Thoracic aorta (tissue), 2 donors: Measurements from ENCODE around the gene CBFA2T3. TPM values are rescaled to one million over a fixed set of nuclear protein-coding genes. Genes with fewer than 3 reads are reported as not detected.

Experiments used
- ATAC-seq: fragments of 150-250 bp; one replicate; pipeline ENCODE4 v1.8.0; 2017; ENCODE audit warnings: low read depth; ENCODE audit not compliant: insufficient number of reproducible peaks, low FRiP score
- DNase-seq: peaks from one replicate; pipeline ENCODE4 v3.0.0-alpha.2; 2020; ENCODE audit warnings: low spot score
- H3K27ac ChIP-seq, 2 donors: fragments of 200-600 bp; sonication (generic); 1 replicate in 1 of 2; 2 replicates in 1 of 2; pipeline ENCODE4 v1.5.1; 2016; ENCODE audit warnings: mild to moderate bottlenecking in 2 of 2, moderate library complexity in 2 of 2
- H3K27me3 ChIP-seq: fragments of 200-600 bp; sonication (generic); replicated peaks from 2 replicates; pipeline ENCODE4 v1.6.0; 2016; ENCODE audit warnings: mild to moderate bottlenecking; ENCODE audit not compliant: insufficient read depth
- H3K36me3 ChIP-seq: fragments of 200-600 bp; sonication (generic); one replicate; pipeline ENCODE4 v1.5.1; 2016
- H3K4me1 ChIP-seq, 2 donors: fragments of 200-600 bp; sonication (generic); 1 replicate in 1 of 2; 2 replicates in 1 of 2; pipeline versions ENCODE4 v1.5.1 to v1.6.0; 2016; ENCODE audit warnings: low read depth in 2 of 2, mild to moderate bottlenecking in 1 of 2; ENCODE audit not compliant: control insufficient read depth in 1 of 2
- H3K4me3 ChIP-seq: fragments of 200-600 bp; sonication (generic); 2 replicates; pipeline ENCODE4 v1.5.1; 2016; ENCODE audit warnings: mild to moderate bottlenecking
- H3K9me3 ChIP-seq: fragments of 200-600 bp; sonication (generic); 2 replicates; pipeline ENCODE4 v1.5.1; 2016
- CTCF ChIP-seq: fragments of 200-600 bp; sonication (generic); IDR thresholded peaks from one replicate; pipeline ENCODE4 v1.5.1; 2019; ENCODE audit warnings: antibody characterized with exemption
- total RNA-seq, 2 donors: library from RNA; depleted of rRNA; stranded (reverse); fragments of >200 nt; gene quantifications; one replicate each; pipeline versions ENCODE4 v1.1.0 to v1.2.3, GENCODE V29; 2016

The CBFA2T3 gene
- total RNA-seq, 2 donors from 2014 or later = 3.9 to 6.6 TPM

GRCh38 chr16:88876942-88877526 lies 100.0 kb downstream of the CBFA2T3 start:
- no peak for ATAC-seq
- Histone ChIP-seq H3K4me1 (no peaks in the 10 kb centered on the region), H3K27me3 (no peaks in the 10 kb centered on the region), H3K4me3 (no peak overlapping the region), H3K36me3 (no peaks in the 10 kb centered on the region), H3K27ac (no peak overlapping the region), H3K9me3 (no peaks in the 10 kb centered on the region)
- DNase-seq = no peak
- no peak for TF ChIP-seq CTCF

GRCh38 chr16:88875703-88876234 lies 101.2 kb downstream of the CBFA2T3 start:
- Histone ChIP-seq H3K27ac (no peak overlapping the region), H3K36me3 (no peaks in the 10 kb centered on the region), H3K4me1 (no peaks in the 10 kb centered on the region), H3K9me3 (no peaks in the 10 kb centered on the region), H3K4me3 (no peak overlapping the region), H3K27me3 (no peaks in the 10 kb centered on the region)
- no peak for TF ChIP-seq CTCF
- ATAC-seq (no peak), DNase-seq (no peak)

GRCh38 chr16:88874938-88875599 lies 101.9 kb downstream of the CBFA2T3 start:
- Histone ChIP-seq H3K4me1 (no peaks in the 10 kb centered on the region), H3K9me3 (no peaks in the 10 kb centered on the region), H3K27ac (no peak overlapping the region), H3K36me3 (no peaks in the 10 kb centered on the region), H3K27me3 (no peaks in the 10 kb centered on the region), H3K4me3 (no peak overlapping the region)
- ATAC-seq (no peak), DNase-seq (no peak)
- no peak for TF ChIP-seq CTCF

DNA sequence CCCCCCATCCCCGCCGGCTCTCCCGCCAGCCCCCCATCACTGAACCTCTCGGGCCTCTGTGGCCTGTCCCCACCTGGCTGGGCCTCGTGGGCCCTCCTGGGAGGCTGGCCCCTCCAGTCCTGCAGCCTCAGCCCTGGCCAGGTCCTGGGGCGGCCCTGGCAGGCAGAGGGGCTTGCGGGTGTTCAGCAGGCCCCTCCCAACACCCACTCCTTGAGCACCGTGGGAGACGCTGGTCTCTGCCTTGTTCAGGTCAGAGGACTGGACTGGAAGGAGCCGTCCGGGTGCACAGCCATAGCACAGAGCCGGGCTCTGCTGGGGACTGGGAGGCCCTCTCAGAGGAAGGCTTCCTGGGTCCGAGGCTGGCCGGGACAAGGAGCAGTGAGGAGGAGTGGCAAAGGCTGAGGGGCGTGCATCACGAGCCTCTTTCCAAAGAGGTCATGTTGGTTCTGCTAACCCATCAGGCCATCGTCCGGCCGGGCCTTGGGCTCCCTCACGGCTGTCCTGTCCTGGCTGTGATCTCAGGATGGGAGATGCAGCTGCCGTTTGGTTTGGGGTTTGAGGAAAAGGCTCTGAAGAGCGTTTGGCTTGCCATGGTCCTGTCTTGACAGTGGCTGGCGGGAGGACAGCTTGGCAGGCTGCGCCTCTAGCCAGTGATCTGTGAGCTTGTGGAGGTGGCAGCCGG lies 104.2 kb downstream of the CBFA2T3 start:
- TF ChIP-seq CTCF = no peak
- Histone ChIP-seq H3K4me1 (no peaks in the 10 kb centered on the region), H3K27me3 (no peaks in the 10 kb centered on the region), H3K9me3 (no peaks in the 10 kb centered on the region), H3K4me3 (no peak overlapping the region), H3K27ac (no peak overlapping the region), H3K36me3 (no peaks in the 10 kb centered on the region)
- no peak for ATAC-seq
- DNase-seq = no peak

DNA sequence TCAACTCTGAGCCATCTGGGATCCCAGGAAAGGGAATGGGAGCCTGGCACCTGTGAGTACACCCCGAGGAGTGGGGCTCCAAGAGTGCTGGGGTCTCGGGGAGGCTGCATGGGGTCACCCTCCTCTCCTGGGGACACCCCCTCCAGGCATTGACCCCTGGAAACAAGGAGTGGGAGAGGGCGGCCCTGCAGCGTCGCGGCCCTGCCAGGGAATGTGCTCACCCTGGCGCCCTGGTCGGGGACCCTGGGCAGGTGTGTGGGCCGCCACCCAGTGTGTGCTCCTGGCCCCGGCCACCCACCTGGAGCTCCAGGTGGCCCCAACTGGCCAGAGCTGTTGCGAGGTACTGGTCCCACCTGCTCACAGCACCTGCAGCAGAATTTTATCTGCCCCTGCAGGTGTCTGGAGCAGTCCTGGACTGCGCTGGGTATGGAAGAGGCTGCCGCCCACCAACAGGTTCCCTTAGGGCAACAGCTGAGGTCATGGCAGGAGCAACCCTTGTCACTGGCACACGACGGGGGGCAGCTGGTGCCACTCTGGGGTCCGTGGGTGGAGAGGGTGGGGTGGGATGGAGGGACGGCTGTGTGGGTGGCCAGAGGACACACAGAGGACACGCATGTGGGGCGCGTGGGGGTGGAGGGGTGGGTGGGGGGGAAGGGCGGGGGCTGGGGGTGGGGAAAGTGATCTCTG lies 105.1 kb downstream of the CBFA2T3 start:
- Histone ChIP-seq H3K4me3 (no peak overlapping the region), H3K27ac (no peak overlapping the region), H3K4me1 (no peaks in the 10 kb centered on the region), H3K9me3 (no peaks in the 10 kb centered on the region), H3K36me3 (no peaks in the 10 kb centered on the region), H3K27me3 (no peaks in the 10 kb centered on the region)
- ATAC-seq (no peak), DNase-seq (no peak)
- TF ChIP-seq CTCF = no peak
